Stimulated activated CD8-positive, alpha-beta memory T cell treated with anti-CD3 and anti-CD28 coated beads, Interleukin-7, amount 100 ng/mL, for 48 hours (primary cell): ENCODE results near the gene TPD52L3.

Experiments
- DNase-seq, 2 donors: peaks; one replicate each; pipeline ENCODE4 v3.0.0-alpha.2; 2020; ENCODE audit warnings: low read depth in 1 of 2; ENCODE audit errors: extremely low read depth in 1 of 2

Gene TPD52L3

DNA sequence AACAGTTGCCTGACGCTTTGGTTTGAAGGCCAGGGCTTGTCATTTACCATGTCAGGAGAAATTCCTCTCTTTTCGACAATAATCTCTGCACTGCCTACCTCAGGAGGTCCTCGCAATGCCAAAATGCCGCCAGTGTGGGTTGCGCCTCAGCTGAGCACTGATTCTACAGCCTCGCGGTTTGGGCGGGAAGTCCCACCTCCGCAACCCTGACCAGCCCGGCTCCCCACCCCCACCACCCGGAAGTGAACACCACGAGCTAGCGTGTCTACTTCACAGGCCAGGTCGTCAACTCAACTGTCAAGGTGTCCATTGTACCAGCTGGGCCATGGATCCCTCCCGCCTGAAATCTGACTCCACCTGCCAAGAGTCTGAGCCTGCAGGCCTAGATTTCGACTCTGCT lies at the start of gene TPD52L3:
Gene TPD52L3, plus strand, starts transcription at position 273 of the 400 bp plus-strand sequence. CDS start 221 bp downstream, outside the sequence.
- DNase-seq: no peak

- DNase-seq: no peak
These were observed 26.3 kb upstream of the TPD52L3 start for GRCh38 chr9:6301858-6302257.

DNA sequence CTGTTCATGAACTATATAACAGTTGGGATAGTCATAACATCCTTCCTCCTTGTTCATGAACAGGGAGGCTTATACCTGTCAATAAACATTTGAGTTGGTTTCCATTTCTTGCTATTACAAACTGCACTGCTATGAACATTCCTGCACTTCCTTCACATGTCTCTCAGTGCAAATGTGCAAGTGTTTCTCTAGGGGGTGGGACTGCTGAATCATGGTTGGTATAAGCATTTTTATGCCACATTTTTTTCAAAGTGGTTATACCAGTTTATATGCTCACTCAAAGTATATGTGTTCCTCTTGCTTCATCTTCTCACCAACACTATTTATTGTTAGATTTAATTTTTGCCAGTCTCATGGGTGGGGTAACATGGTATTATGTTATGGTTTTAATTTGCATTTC lies 25.8 kb upstream of the TPD52L3 start:
- DNase-seq: no peak

DNA sequence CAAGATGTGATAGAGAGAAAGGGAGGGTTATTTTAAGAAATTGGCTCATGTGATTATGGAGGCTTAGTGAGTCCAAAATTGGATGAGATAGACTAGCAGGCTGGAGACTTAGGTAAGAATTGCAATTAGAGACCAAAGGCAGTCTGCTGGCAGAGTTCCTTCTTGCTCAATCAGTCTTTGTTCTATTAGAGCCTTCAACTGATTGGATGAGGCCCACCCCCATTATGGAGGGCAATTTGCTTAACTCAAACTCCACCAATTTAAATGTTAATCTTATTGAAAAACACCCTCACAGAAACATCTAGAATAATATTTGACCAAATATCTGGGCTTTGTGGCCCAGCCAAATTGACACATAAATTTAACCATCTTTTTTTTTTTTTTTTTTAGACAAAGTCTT lies 23.9 kb upstream of the TPD52L3 start:
- no peak for DNase-seq

DNA sequence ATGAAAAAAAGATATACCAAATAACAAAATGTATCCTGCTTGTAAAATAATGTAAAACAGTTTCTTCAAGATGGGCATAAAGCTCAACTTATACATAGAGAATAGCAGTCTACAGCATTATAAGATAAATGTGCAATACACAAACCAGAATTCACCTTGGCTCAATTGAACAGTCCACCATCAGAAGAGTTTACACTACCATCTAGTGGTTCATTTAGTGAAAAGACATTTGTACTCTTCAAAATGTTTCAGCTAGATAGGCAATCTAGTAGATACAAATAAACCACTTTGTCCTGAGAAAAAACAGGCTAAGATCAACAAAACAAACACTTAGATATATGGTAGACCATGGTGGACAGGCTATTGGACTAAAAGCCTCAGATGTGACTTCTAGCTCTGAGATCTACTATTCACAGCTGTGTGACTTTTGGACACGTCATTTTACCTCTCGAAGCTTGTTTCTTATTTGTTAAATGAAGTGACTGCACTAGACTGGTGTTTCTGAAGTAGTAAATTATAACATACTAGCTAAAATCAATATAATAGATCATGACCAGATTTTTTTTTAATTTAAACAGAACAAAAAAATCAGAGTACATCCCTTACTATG lies 22.1 kb upstream of the TPD52L3 start:
- no peak for DNase-seq

DNA sequence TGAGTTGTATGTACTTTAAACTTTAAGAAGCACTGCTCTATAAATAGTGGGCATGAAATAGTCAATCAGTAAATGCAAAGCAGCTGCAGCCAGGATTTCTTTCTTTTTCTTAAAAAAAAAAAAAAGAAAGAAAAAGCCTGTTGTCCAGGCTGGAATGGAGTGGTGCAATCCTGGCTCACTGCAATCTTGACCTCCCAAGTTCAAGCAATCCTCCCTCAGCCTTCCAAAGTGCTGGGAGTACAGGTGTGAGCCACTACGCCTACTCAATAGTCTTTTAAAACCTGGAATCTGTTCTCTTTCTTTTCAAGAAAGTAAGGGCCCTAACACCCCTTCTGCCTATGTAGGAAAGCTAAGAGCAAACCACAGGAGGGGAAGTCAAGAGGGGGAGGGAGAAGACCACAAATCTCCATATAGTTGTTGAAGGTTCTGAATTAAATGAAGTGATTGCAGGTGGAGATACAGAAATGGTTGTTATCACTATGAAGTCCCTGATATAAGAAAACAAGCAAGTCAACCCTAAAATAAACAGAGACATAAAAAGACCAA lies 20.6 kb upstream of the TPD52L3 start:
- no peak for DNase-seq

- DNase-seq: no peak
These were observed 2.9 kb downstream of the TPD52L3 start for GRCh38 chr9:6330958-6331634.

- no peak for DNase-seq
These were observed 6.1 kb downstream of the TPD52L3 start for GRCh38 chr9:6334305-6334704.

- DNase-seq: no peak
These were observed 20.6 kb downstream of the TPD52L3 start for GRCh38 chr9:6348766-6349165.

- DNase-seq: no peak
These were observed 23.6 kb downstream of the TPD52L3 start for GRCh38 chr9:6351737-6352136.

DNA sequence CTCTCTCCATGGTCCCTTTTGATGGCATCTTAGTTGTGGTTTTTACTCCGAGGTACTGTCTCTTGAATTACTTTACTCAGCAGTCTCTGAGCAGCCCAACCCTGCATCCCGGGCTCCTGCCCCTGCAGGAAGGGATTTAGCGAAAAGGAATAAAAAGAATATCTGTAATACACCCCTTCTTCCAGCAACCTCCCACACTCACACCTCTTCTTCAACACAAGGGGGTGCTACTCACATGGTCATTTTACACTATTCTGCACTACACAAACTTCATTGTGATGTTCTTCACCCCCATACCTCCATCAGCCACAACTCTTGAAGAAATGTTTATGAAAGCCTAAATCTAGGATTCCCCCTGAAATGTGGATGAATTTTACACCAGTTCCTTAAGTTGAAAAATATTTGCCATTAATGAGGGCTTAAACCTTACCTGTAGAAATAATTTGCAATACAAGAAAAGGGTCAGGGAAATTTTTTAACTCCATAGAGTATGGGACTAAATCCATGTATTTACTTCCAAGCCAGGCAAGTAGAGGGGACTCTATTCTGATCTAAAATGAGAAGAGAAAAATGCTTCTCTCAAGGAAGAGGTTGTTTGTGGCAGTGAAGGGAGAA lies 26.0 kb downstream of the TPD52L3 start:
- DNase-seq: no peak

GRCh38 chr9:6355728-6356127 lies 27.6 kb downstream of the TPD52L3 start:
- DNase-seq: no peak

DNA sequence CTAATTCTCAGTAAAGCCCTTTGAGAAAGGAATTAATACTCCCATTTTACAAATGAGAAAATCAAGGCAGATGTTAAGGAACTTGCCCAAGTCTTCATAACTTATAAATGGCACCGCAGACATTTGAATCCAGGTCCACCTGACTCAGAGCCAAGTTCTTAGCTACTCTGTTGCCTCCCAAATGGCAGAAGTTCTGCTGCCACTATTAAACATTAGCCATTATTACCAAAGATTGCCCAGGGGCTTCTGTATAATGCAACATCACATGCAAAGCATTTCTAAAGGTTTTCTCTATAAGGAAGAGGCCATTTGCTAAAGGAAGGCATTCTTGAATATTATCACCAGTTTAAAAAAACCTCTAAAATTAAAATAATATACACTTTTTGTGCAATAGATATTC lies 28.3 kb downstream of the TPD52L3 start:
- DNase-seq: no peak

DNA sequence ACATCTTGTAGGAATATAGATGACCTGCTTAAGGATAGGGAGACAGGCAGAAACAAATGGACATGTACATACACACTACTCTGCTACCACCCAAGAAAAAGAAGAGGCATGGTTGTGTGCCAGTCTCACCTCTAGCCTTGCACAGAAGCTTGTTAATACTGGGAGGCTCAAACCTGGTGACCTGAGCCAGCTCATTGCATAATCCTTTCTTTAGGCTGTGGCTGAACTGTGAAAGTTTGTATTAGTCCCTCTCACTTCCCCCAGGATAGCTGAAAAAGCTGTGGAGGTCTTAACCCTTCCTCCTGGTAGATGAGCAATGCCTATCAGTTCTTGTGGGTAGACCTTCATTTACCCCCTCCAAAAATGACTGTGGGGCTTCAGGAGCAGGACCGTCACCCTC lies 28.7 kb downstream of the TPD52L3 start:
- no peak for DNase-seq

DNA sequence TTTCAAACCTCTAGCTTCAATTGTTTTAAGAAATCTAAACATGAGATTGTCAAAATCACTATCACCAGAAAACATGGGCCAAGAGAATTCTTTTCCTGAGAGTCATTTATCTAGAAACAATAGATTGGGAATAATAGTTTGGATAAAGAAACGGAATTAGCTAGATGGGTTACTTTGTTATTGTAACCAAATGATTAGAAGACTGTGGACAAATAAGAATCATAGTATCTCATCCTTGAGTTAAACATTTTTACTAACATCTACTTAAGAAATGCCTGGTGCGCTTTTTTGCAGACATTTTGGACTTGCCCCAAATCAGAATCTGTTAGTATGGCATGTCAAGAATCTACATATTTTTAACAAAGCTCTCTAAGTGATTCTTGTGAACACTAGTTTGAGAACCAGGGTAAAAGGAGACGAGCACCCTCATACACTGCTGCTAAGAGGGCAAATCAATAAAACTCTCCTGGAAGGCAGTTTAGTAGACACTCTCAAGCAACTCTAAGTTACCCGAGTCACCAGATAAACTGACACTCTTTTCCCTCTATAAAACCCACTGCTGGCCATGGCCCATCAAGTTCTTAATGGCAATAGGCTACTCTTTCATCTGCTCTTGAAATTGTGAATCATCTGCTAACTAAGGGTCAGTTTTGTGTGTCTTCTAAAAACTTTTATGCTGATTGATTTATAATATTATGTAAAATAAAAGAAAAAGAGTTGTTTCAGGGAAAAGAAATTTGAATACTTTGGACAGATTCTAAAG lies 39.1 kb downstream of the TPD52L3 start:
- no peak for DNase-seq

GRCh38 chr9:6368831-6369230 lies 40.7 kb downstream of the TPD52L3 start:
- DNase-seq: no peak
